Panc1 (cell line): Measurements from ENCODE around the gene RYK. TPM values are rescaled to one million over a fixed set of nuclear protein-coding genes. Genes with fewer than 3 reads are reported as not detected.

ENCODE experiments used
- ATAC-seq: fragments of 200-7000 bp; cut with Tn5 transposase; 2 replicates; pipeline ENCODE4 v1.9.1; 2020; ENCODE audit warnings: mild to moderate bottlenecking, moderate library complexity
- BruUV-seq: library from RNA; stranded (reverse); fragments of 400-500 nt; replicated peaks from 2 replicates; lab custom pipeline; 2021; lab: Mats Ljungman, UMichigan
- CTCF ChIA-PET: fragments of 300-600 bp; sonication (Branson Sonifier 250); formaldehyde crosslinking; loops from one replicate; lab custom pipeline; 2022; ENCODE audit warnings: antibody characterized with exemption; lab: Charles Lee
- POLR2A ChIA-PET: fragments of 300-600 bp; sonication (Branson Sonifier 250); formaldehyde crosslinking; loops from one replicate; lab custom pipeline; 2022; ENCODE audit warnings: antibody characterized with exemption; lab: Charles Lee
- DNase-seq: peaks from one replicate; pipeline ENCODE4 v3.0.0-alpha.2; 2010; ENCODE audit warnings: low read depth, low spot score
- H3K27ac ChIP-seq: 2 replicates; pipeline ENCODE4 v1.5.1; 2011; ENCODE audit warnings: mild to moderate bottlenecking, low read length, inconsistent platforms
- H3K27me3 ChIP-seq: fragments of 200-500 bp; sonication (Bioruptor generic); 2 replicates; pipeline ENCODE4 v1.6.0; 2014; ENCODE audit warnings: low read length, inconsistent platforms; ENCODE audit not compliant: control insufficient read depth, insufficient read depth
- H3K36me3 ChIP-seq: fragments of 200-500 bp; sonication (Bioruptor generic); 2 replicates; pipeline ENCODE4 v1.5.1; 2014; ENCODE audit warnings: inconsistent platforms, mild to moderate bottlenecking, low read length, moderate library complexity; ENCODE audit not compliant: control insufficient read depth, insufficient read depth
- H3K4me1 ChIP-seq: 2 replicates; pipeline ENCODE4 v1.5.1; 2011; ENCODE audit warnings: inconsistent platforms, mild to moderate bottlenecking, low read length, moderate library complexity; ENCODE audit not compliant: control insufficient read depth, insufficient read depth
- H3K4me3 ChIP-seq, 2 experiments: 2 replicates each; pipeline ENCODE4 v1.5.1; 2011 to 2012; ENCODE audit warnings: low read depth in 2 of 2, low read length in 2 of 2, mild to moderate bottlenecking in 2 of 2, inconsistent platforms in 1 of 2, moderate library complexity in 1 of 2
- H3K9me3 ChIP-seq: fragments of 200-500 bp; sonication (Bioruptor generic); 2 replicates; pipeline ENCODE4 v1.5.1; 2014; ENCODE audit warnings: low read depth, mild to moderate bottlenecking, inconsistent platforms, low read length, moderate library complexity; ENCODE audit not compliant: control insufficient read depth, insufficient read depth
- CTCF ChIP-seq: fragments of 450-650 bp; IDR thresholded peaks from 2 replicates; pipeline ENCODE4 v1.5.1; 2017; ENCODE audit warnings: mild to moderate bottlenecking
- POLR2AphosphoS5 ChIP-seq: IDR thresholded peaks from 2 replicates; pipeline ENCODE4 v1.6.1; 2012; ENCODE audit warnings: mild to moderate bottlenecking, low read depth, low read length, moderate library complexity
- REST ChIP-seq, 2 experiments: IDR thresholded peaks; 2 replicates each; pipeline ENCODE4 v1.6.1; 2011 to 2012; ENCODE audit warnings: low read depth in 2 of 2, control low read depth in 1 of 2, low read length in 1 of 2, mild to moderate bottlenecking in 1 of 2, moderate library complexity in 1 of 2; ENCODE audit not compliant: insufficient read depth in 1 of 2
- SIN3A ChIP-seq: IDR thresholded peaks from 2 replicates; pipeline ENCODE4 v1.6.1; 2012; ENCODE audit warnings: low read depth, mild to moderate bottlenecking, low read length, moderate library complexity, borderline replicate concordance; ENCODE audit not compliant: insufficient read depth
- TCF7L2 ChIP-seq: IDR thresholded peaks from 2 replicates; pipeline ENCODE4 v1.6.1; 2011; ENCODE audit warnings: mild to moderate bottlenecking, low read depth, low read length, inconsistent platforms
- in situ Hi-C: cut with HindIII; loops from 2 replicates; pipeline ENCODE4 v1.10.0; 2016; ENCODE audit warnings: low sequenced_read_pairs, low pct_unique_long_range_greater_than_20kb
- intact Hi-C: fragments of 100-400 bp; cut with micrococcal nuclease; formaldehyde crosslinking; loops from one replicate; pipeline ENCODE4 v1.10.0; 2022; ENCODE audit not compliant: unreplicated experiment
- total RNA-seq: library from RNA; stranded (reverse); gene quantifications from one replicate; pipeline ENCODE4 v1.2.1, GENCODE V29; 2021; ENCODE audit not compliant: unreplicated experiment

The RYK gene
- total RNA-seq, 1 experiment from 2014 or later = 82.7 TPM

GRCh38 chr3:134150476-134150875 lies 100.2 kb downstream of the RYK start:
- ATAC-seq = no peak
- Histone ChIP-seq H3K27ac (no peak overlapping the region), H3K27me3 (no peaks in the 10 kb centered on the region), H3K4me3 (no peak overlapping the region), H3K36me3 (peaks cover 4% of the 10 kb centered on the region; the same call in 1 of the 2 replicates), H3K4me1 (no peaks in the 10 kb centered on the region), H3K9me3 (no peaks in the 10 kb centered on the region)
- DNase-seq = no peak
- POLR2A ChIA-PET = no interaction called here
- CTCF ChIA-PET = no interaction called here
- TF ChIP-seq SIN3A = no peak
- TF ChIP-seq REST (IDR thresholded peaks at IDR 0.05; ENCODE audit: insufficient read depth in 1 of 2, low read depth in 2 of 2, low read length in 1 of 2) = no peak
- no peak for TF ChIP-seq TCF7L2
- no peak for TF ChIP-seq CTCF
- no peak for TF ChIP-seq POLR2AphosphoS5
- in situ Hi-C loops = no loop called here
- intact Hi-C loops = no loop called here
- BruUV-seq = no TSS peak

- Histone ChIP-seq H3K4me1 (no peaks in the 10 kb centered on the region), H3K27ac (no peak overlapping the region), H3K36me3 (peaks cover 4% of the 10 kb centered on the region; the same call in 1 of the 2 replicates), H3K9me3 (no peaks in the 10 kb centered on the region), H3K27me3 (no peaks in the 10 kb centered on the region), H3K4me3 (no peak overlapping the region)
- CTCF ChIA-PET = no interaction called here
- TF ChIP-seq POLR2AphosphoS5 (no peak), SIN3A (no peak), TCF7L2 (no peak)
- DNase-seq (no peak), ATAC-seq (no peak)
- in situ Hi-C loops (no loop called here), intact Hi-C loops (no loop called here)
- no TSS peak for BruUV-seq
- POLR2A ChIA-PET = no interaction called here
These were observed 101.4 kb downstream of the RYK start for GRCh38 chr3:134149286-134149685.

GRCh38 chr3:134148534-134148933 lies 102.1 kb downstream of the RYK start:
- no peak for ATAC-seq
- Histone ChIP-seq H3K9me3 (no peaks in the 10 kb centered on the region), H3K36me3 (peaks cover 4% of the 10 kb centered on the region; the same call in 1 of the 2 replicates), H3K27me3 (no peaks in the 10 kb centered on the region), H3K4me1 (no peaks in the 10 kb centered on the region), H3K27ac (no peak overlapping the region), H3K4me3 (no peak overlapping the region)
- TF ChIP-seq REST (IDR thresholded peaks at IDR 0.05; ENCODE audit: insufficient read depth in 1 of 2, low read depth in 2 of 2, low read length in 1 of 2) = no peak
- TF ChIP-seq CTCF = no peak
- no peak for TF ChIP-seq SIN3A
- TF ChIP-seq TCF7L2 = no peak
- no peak for TF ChIP-seq POLR2AphosphoS5
- intact Hi-C loops (no loop called here), in situ Hi-C loops (no loop called here)
- DNase-seq = no peak
- POLR2A ChIA-PET = no interaction called here
- no TSS peak for BruUV-seq
- CTCF ChIA-PET = no interaction called here
